OCI-LY3 (cell line): ENCODE data around the gene TMEM184B.

Experiments
- H2AFZ ChIP-seq: fragments of 200-600, 300-600 bp; shearing (Covaris generic); 2 replicates; pipeline ENCODE4 v1.6.0; 2014; ENCODE audit warnings: antibody characterized with exemption, low read depth, low read length
- H3K27ac ChIP-seq: fragments of 200-600, 300-600 bp; sonication (generic); 2 replicates; pipeline ENCODE4 v1.5.1; 2014; ENCODE audit warnings: mild to moderate bottlenecking, low read length, moderate library complexity, mixed read lengths
- H3K27me3 ChIP-seq: fragments of 200-600, 300-600 bp; sonication (generic); 2 replicates; pipeline ENCODE4 v1.6.1; 2014; ENCODE audit warnings: low read depth, low read length, mixed read lengths
- H3K36me3 ChIP-seq: fragments of 200-600, 300-600 bp; sonication (generic); replicated peaks from 2 replicates; pipeline ENCODE3; 2014; ENCODE audit warnings: low read depth, low read length, mixed read lengths
- H3K4me1 ChIP-seq: fragments of 300-600, 200-600 bp; sonication (generic); 2 replicates; pipeline ENCODE4 v1.6.1; 2014; ENCODE audit warnings: low read length, mixed read lengths
- H3K4me2 ChIP-seq: fragments of 200-600, 300-600 bp; sonication (generic); 2 replicates; pipeline ENCODE4 v1.6.1; 2014; ENCODE audit warnings: low read length, mixed read lengths
- H3K4me3 ChIP-seq: fragments of 300-600, 200-600 bp; sonication (generic); 2 replicates; pipeline ENCODE4 v1.5.1; 2014; ENCODE audit warnings: antibody characterized with exemption, mild to moderate bottlenecking, low read length, moderate library complexity
- H3K79me2 ChIP-seq: fragments of 300-600, 200-600 bp; shearing (Covaris generic); 2 replicates; pipeline ENCODE4 v1.6.1; 2014; ENCODE audit warnings: mild to moderate bottlenecking, low read length, mixed read lengths
- H3K9ac ChIP-seq: fragments of 300-600, 200-600 bp; shearing (Covaris generic); 2 replicates; pipeline ENCODE4 v1.6.0; 2014; ENCODE audit warnings: mild to moderate bottlenecking, low read length, moderate library complexity
- H3K9me3 ChIP-seq: fragments of 200-600, 300-600 bp; shearing (Covaris generic); 2 replicates; pipeline ENCODE4 v1.6.1; 2014; ENCODE audit warnings: low read length, mixed read lengths; ENCODE audit not compliant: insufficient read depth
- H4K20me1 ChIP-seq: fragments of 200-600, 300-600 bp; sonication (generic); 2 replicates; pipeline ENCODE4 v1.6.1; 2016; ENCODE audit warnings: low read length, mixed read lengths; ENCODE audit not compliant: insufficient read depth
- CTCF ChIP-seq: fragments of 200-600, 300-600 bp; sonication (generic); IDR thresholded peaks from 2 replicates; pipeline ENCODE4 v1.5.1; 2014; ENCODE audit warnings: antibody characterized with exemption, low read length, low read depth
- EZH2phosphoT487 ChIP-seq: fragments of 200-600 bp; shearing (Covaris generic); IDR thresholded peaks from 2 replicates; pipeline ENCODE4 v1.6.1; 2018; ENCODE audit warnings: antibody characterized with exemption, mixed run types, low read depth

Gene TMEM184B

GRCh38 chr22:38191055-38191454, 81.8 kb downstream of the TMEM184B start:
- H3K27ac ChIP-seq, result no peak overlapping the region
- H4K20me1 ChIP-seq, result no peaks in the 10 kb centered on the region
- TF ChIP-seq EZH2phosphoT487 (no peak), CTCF (no peak)
- no peak overlapping the region for H3K4me2 ChIP-seq
- no peaks in the 10 kb centered on the region for H3K36me3 ChIP-seq
- H3K79me2 ChIP-seq, result no peaks in the 10 kb centered on the region
- H3K9ac ChIP-seq, result no peak overlapping the region
- H3K4me3 ChIP-seq, result no peak overlapping the region
- no peaks in the 10 kb centered on the region for H3K9me3 ChIP-seq
- H2AFZ ChIP-seq, result no peak overlapping the region
- H3K27me3 ChIP-seq, result peaks cover 3% of the 10 kb centered on the region
- peaks cover 3% of the 10 kb centered on the region; the same call in 1 of the 2 replicates for H3K4me1 ChIP-seq

- no peak overlapping the region for H3K4me3 ChIP-seq
- peaks cover 3% of the 10 kb centered on the region; the same call in 1 of the 2 replicates for H3K4me1 ChIP-seq
- H3K27ac ChIP-seq, result no peak overlapping the region
- peaks cover 3% of the 10 kb centered on the region for H3K27me3 ChIP-seq
- no peaks in the 10 kb centered on the region for H3K79me2 ChIP-seq
- no peak overlapping the region for H2AFZ ChIP-seq
- no peaks in the 10 kb centered on the region for H3K9me3 ChIP-seq
- TF ChIP-seq EZH2phosphoT487 (no peak), CTCF (no peak)
- H3K4me2 ChIP-seq, result no peak overlapping the region
- H3K36me3 ChIP-seq, result no peaks in the 10 kb centered on the region
- H3K9ac ChIP-seq, result no peak overlapping the region
- no peaks in the 10 kb centered on the region for H4K20me1 ChIP-seq
Observed at GRCh38 chr22:38190581-38190980, 82.2 kb downstream of the TMEM184B start.

- no peak overlapping the region for H2AFZ ChIP-seq
- H3K36me3 ChIP-seq, result no peaks in the 10 kb centered on the region
- no peak overlapping the region for H3K4me2 ChIP-seq
- H3K9me3 ChIP-seq, result no peaks in the 10 kb centered on the region
- H3K27ac ChIP-seq, result no peak overlapping the region
- H4K20me1 ChIP-seq, result no peaks in the 10 kb centered on the region
- H3K79me2 ChIP-seq, result no peaks in the 10 kb centered on the region
- H3K27me3 ChIP-seq, result no peaks in the 10 kb centered on the region; the same call in 1 of the 2 replicates
- H3K4me3 ChIP-seq, result no peak overlapping the region
- TF ChIP-seq CTCF (no peak), EZH2phosphoT487 (no peak)
- H3K4me1 ChIP-seq, result no peaks in the 10 kb centered on the region
- no peak overlapping the region for H3K9ac ChIP-seq
Observed at GRCh38 chr22:38189104-38189503, 83.7 kb downstream of the TMEM184B start.

- no peak overlapping the region for H3K4me2 ChIP-seq
- H3K9ac ChIP-seq, result no peak overlapping the region
- no peak overlapping the region for H3K4me3 ChIP-seq
- H3K79me2 ChIP-seq, result no peaks in the 10 kb centered on the region
- H4K20me1 ChIP-seq, result no peaks in the 10 kb centered on the region
- no peaks in the 10 kb centered on the region for H3K9me3 ChIP-seq
- H3K36me3 ChIP-seq, result no peaks in the 10 kb centered on the region
- H2AFZ ChIP-seq, result no peak overlapping the region
- TF ChIP-seq EZH2phosphoT487 (no peak), CTCF (no peak)
- H3K4me1 ChIP-seq, result no peaks in the 10 kb centered on the region
- no peaks in the 10 kb centered on the region; the same call in 1 of the 2 replicates for H3K27me3 ChIP-seq
- no peak overlapping the region for H3K27ac ChIP-seq
Observed at GRCh38 chr22:38187413-38188212, 85.2 kb downstream of the TMEM184B start.
